NB4 (cell line): ENCODE data around the gene INAVA.

Experiments
- CTCF ChIP-seq: IDR thresholded peaks from one replicate; pipeline ENCODE4 v1.5.1; 2012; ENCODE audit warnings: low read depth, low read length
- MAX ChIP-seq: IDR thresholded peaks from 2 replicates; pipeline ENCODE4 v1.6.1; 2011; ENCODE audit warnings: low read depth, low read length
- MYC ChIP-seq: IDR thresholded peaks from 2 replicates; pipeline ENCODE4 v1.6.1; 2011; ENCODE audit warnings: low read depth, low read length
- POLR2A ChIP-seq: IDR thresholded peaks from 2 replicates; pipeline ENCODE4 v1.6.1; 2011; ENCODE audit warnings: mild to moderate bottlenecking; ENCODE audit not compliant: insufficient read length; ENCODE audit errors: extremely low read depth

GRCh38 chr1:200958597-200958996, 63.9 kb downstream of the INAVA start:
- no peak for TF ChIP-seq POLR2A
- TF ChIP-seq CTCF, result no peak
- no peak for TF ChIP-seq MYC
- no peak for TF ChIP-seq MAX
